Fibroblast of villous mesenchyme (primary cell): ENCODE data around the gene REELD1. TPM values are rescaled to one million over a fixed set of nuclear protein-coding genes. Genes with fewer than 3 reads are reported as not detected.

Experiments used
- DNase-seq: peaks from one replicate; pipeline ENCODE4 v3.0.0-alpha.2; 2010; ENCODE audit warnings: low read depth
- H3K4me3 ChIP-seq: 2 replicates; pipeline ENCODE4 v1.5.1; 2011; ENCODE audit warnings: low read depth, mild to moderate bottlenecking, low read length
- total RNA-seq: library from RNA; depleted of rRNA; stranded (reverse); fragments of >200 nt; gene quantifications from 2 replicates; pipeline ENCODE4 v1.2.3, GENCODE V29; 2012
- TF ChIP-seq, protein P1 (sequence below): IDR thresholded peaks from 2 replicates; pipeline ENCODE4 v1.5.1; 2012; ENCODE audit warnings: low read depth, mild to moderate bottlenecking, low read length; ENCODE audit not compliant: insufficient read depth

REELD1 gene
- not detected in 2 replicates for total RNA-seq

DNA sequence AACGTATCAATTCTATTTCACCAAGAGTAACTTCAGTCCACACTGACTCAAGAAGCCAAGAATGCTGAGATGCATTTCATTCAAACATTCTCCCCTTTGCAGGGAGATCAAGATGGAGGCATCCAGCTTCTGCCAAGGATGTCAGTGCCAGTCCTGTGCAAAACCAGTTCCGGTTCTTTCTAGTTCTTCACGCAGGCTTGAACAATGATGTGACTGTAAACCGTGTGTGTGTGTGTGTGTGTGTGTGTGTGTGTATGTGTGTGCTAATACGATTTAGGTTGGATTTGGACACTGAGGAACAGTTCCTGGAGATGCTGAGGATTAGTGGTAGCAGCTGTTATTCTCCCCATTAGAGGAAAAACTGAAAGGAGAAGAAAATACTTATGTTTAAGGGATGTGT lies at the start of gene REELD1:
TSS of gene REELD1 (plus strand) at position 301 of the 400 bp plus-strand sequence. CDS start 2,415 bp downstream, outside the sequence.
- no peak within 1 kb of the TSS for H3K4me3 ChIP-seq
- TF ChIP-seq, protein P1, sequence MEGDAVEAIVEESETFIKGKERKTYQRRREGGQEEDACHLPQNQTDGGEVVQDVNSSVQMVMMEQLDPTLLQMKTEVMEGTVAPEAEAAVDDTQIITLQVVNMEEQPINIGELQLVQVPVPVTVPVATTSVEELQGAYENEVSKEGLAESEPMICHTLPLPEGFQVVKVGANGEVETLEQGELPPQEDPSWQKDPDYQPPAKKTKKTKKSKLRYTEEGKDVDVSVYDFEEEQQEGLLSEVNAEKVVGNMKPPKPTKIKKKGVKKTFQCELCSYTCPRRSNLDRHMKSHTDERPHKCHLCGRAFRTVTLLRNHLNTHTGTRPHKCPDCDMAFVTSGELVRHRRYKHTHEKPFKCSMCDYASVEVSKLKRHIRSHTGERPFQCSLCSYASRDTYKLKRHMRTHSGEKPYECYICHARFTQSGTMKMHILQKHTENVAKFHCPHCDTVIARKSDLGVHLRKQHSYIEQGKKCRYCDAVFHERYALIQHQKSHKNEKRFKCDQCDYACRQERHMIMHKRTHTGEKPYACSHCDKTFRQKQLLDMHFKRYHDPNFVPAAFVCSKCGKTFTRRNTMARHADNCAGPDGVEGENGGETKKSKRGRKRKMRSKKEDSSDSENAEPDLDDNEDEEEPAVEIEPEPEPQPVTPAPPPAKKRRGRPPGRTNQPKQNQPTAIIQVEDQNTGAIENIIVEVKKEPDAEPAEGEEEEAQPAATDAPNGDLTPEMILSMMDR = no peak
- DNase-seq = no peak

DNA sequence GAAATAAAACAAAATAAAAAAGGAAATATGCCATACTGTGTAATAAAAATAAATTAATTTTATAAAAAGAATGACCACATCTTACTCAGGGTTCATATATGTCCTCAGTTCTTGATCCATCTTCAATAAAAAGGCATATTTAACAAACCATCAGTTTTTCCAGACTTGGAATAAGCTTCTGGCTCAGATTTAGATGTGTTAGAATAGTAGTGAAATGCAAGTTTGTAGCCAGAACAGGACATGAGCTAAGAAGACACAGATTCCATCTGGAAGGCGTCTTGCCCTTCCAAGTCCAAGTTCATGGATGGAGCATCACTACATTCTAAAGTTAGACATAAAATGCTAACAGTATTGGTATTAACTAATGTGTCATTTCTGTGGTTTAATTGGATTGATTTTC lies 49.1 kb upstream of the REELD1 start:
- DNase-seq = no peak
- H3K4me3 ChIP-seq = no peak overlapping the region
- TF ChIP-seq, protein P1 = no peak

DNA sequence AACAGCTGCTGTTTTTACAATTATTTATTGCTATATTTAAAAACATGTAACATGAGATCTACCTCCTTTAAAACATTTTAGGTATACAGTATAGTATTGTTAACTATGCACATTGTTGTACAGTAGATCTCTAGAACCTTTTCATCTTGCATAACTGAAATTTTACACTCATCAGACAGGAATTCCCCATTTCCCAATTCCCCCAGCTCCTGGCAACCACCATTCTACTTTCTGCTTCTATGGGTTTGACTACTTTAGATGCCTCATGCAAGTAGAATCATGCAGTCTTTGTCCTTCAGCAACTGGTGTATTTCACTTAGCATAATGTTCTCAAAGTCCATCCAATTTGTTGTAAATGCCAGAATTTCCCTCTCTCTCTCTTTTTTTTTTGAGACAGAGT lies 48.5 kb upstream of the REELD1 start:
- DNase-seq = peak; percentile 33
- H3K4me3 ChIP-seq = no peak overlapping the region
- TF ChIP-seq, protein P1 = no peak

DNA sequence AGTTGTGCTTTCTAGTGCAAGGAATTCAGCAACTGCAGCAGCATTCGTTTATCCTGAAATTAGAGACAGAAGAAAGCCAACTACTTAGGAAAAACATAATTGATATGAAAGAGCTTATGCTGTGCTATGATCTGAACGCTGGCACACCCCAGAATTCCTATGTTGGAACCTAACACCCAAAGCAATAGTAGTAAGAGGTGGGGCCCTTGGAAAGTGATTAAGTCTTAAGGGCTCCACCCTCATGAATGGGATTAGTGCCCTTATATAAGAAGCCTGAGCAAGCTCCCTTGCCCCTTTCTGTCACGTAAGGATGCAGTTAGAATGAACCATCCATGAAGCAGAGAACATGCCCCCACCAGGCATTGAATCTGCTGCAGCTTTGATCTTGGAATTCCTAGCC lies 44.2 kb upstream of the REELD1 start:
- no peak for DNase-seq
- H3K4me3 ChIP-seq = no peak overlapping the region
- TF ChIP-seq, protein P1 = no peak

DNA sequence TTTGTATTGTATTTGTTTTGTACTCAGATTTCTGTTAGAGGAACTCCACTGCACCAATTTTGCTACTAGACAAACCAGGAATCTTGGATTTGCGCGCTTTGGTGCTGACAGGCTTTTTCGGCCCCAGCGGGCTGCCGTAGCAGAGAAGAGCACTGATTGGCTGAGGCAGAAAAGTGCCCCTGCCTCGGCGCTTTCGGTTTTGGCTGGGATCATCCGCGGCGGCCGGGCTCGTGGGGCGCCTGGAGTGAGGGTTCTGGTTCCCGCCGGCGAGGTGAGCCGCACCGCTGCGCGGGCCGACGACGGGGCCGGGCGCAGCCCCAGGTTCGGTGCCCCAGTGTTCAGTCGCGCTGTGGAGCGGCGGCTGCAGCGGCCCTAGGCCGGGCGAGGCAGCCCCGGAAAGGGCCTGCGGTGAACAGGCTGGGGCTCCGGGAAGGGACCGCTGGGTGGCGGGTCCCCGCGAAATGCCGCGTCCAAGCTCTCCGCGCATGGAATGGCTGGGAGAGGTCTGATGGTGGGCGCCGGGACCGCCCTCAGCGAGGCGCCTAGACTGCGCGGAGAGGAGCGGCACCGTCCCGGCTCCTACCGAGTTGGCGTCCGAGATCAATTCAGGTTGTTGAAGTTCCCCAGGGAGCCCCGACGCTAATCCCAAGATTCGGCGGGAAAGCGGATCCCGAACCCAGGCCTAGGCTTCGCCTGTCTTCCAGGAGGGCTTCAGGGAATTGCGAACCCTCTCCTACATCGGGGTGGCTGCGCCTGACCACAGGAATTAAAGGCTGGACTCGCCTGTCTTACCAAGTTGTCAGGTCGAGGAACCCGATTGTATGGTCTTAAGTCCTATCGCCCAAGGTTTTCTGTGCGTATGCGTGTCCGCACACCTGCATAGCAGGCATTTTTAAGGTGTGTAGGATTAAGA lies 38.5 kb upstream of the REELD1 start, which contains the start of gene LSM6:
TSS of gene LSM6 (plus strand) at position 178 of the 913 bp plus-strand sequence. CDS start 7,204 bp downstream, outside the sequence.
- TF ChIP-seq, protein P1 = no peak
- DNase-seq = peak; percentile 90
- peak within 1 kb of the TSS; percentile 87 for H3K4me3 ChIP-seq

DNA sequence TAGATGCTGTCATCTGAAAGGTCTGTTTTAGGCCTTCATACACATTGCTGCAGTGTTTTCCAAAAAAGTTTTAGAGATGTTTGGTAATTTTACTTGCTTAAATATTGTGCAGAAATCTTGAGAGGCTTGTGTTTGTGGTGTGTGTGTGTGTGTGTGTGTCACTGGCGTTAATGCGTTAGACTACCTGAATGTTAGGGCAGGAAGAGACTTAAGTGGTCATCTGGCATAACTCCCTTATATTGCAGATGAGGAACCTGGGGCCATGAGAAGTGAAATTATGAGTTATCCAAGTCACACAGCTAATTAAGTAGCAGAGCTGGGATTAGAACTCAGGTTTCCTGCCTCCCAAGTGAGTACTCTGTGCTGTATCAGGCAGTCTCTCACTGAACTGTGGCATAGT lies 37.4 kb upstream of the REELD1 start:
- no peak for DNase-seq
- TF ChIP-seq, protein P1 = no peak
- peak overlapping the region; percentile 87 for H3K4me3 ChIP-seq
